GM19452 (cell line): ENCODE measurements around the gene CAPRIN2.
A peak's percentile ranks its signal among the peaks of the same experiment; 100 is the strongest.

Source experiments
- ATAC-seq: cut with Tn5 transposase; IDR thresholded peaks from one replicate; pipeline ENCODE4 v1.9.1; 2021; ENCODE audit not compliant: unreplicated experiment

Gene CAPRIN2, protein sequence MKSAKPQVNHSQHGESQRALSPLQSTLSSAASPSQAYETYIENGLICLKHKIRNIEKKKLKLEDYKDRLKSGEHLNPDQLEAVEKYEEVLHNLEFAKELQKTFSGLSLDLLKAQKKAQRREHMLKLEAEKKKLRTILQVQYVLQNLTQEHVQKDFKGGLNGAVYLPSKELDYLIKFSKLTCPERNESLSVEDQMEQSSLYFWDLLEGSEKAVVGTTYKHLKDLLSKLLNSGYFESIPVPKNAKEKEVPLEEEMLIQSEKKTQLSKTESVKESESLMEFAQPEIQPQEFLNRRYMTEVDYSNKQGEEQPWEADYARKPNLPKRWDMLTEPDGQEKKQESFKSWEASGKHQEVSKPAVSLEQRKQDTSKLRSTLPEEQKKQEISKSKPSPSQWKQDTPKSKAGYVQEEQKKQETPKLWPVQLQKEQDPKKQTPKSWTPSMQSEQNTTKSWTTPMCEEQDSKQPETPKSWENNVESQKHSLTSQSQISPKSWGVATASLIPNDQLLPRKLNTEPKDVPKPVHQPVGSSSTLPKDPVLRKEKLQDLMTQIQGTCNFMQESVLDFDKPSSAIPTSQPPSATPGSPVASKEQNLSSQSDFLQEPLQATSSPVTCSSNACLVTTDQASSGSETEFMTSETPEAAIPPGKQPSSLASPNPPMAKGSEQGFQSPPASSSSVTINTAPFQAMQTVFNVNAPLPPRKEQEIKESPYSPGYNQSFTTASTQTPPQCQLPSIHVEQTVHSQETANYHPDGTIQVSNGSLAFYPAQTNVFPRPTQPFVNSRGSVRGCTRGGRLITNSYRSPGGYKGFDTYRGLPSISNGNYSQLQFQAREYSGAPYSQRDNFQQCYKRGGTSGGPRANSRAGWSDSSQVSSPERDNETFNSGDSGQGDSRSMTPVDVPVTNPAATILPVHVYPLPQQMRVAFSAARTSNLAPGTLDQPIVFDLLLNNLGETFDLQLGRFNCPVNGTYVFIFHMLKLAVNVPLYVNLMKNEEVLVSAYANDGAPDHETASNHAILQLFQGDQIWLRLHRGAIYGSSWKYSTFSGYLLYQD

GRCh38 chr12:30754750-30755394, at the start of gene CAPRIN2:
Gene CAPRIN2, minus strand, starts transcription at chr12:30754951. Its CDS starts 1,431 bp downstream, at chr12:30753520.
- peak; percentile 91 for ATAC-seq

GRCh38 chr12:30797689-30798088, 42.9 kb upstream of the CAPRIN2 start:
- no peak for ATAC-seq

DNA sequence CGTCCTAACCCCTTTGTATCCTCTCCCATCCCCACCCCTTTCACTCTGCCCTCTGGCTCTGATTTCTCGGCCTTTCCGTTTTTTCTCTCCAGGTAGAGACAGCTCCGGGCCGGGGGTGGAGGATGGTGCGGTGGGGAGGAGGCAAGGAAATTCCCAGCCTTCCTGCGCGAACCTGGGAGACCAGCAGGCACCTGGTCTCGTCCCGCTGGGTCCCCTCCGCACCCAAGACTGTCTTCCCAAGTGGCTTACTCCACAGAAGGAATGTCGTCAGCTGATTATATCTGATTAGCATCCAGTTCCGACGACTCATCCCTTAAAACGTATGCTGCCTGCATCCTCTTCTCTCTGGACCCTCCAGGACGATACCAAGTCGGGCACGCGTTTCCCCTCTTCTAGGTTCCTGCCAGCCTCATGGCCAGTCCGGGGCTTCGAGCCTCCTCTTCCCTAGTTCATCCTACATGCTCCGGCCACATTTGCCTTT, 42.2 kb upstream of the CAPRIN2 start:
- no peak for ATAC-seq

GRCh38 chr12:30796313-30796780, 41.6 kb upstream of the CAPRIN2 start:
- peak; percentile 26 for ATAC-seq

DNA sequence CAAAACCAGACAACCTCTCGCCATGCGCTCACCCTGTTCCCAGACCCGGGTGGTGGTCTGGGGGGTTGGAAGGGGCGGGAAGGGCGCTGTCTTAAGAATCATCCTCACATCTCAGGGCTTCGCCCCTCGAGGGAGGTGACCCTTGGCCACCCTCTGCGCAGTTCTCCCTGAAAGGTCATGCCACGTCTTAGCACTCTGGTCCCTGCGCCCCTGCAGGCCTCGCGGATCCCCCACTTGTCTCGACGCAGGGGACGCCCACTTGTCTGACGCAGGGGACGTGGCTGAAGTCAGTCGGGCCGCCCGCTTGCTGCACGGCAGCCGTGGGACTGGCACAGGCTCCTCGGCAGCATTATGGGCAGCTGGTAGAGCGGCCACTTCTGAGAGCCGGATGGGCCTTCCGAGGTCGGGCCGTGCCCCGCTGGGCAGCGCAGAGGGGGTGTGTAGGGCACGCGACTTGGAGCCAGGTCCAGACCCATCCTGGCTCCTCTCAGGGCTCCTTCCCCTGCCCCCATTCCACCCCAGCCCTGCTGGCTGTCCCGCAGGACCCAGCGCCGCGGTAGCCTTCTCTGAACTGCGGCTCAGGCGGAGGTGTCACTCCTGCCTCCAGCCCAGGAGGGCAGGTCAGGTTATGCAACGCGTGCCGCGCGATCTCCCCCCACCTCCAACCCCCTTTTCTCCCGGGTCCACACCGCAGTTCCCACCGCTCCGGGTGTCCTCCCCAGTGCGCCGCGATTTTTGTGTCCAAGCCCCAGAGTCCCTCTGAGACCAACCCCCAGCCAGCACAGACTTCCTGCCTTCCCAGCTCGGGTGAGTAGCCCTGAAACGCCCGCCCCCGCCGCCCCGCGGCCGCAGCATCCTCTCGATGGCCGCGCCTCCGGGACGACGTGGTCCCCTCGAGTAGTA, 40.9 kb upstream of the CAPRIN2 start:
- peak; percentile 95 for ATAC-seq

- ATAC-seq = no peak
These were observed 40.0 kb upstream of the CAPRIN2 start for GRCh38 chr12:30794591-30795409.

DNA sequence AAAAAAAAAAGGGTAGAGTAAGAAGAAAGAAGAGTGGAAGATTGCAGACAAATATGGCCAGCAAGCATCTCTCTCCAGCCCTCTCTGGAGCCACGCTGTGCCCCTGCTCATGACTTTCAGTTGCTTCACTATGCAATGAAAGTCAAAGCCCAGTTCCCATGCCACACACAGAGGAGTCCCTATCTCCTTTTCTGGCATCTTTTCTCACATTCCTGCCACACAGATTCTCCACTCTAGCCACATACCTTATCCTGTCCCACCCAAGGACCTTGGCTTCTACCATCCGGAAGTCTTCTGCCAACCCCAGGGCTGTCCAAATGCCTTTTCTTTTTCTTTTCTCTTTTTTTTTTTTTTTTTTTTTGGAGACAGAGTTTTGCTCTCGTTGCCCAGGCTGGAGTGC, 39.3 kb upstream of the CAPRIN2 start:
- ATAC-seq = no peak

- no peak for ATAC-seq
These were observed 38.1 kb upstream of the CAPRIN2 start for GRCh38 chr12:30792648-30793499.

DNA sequence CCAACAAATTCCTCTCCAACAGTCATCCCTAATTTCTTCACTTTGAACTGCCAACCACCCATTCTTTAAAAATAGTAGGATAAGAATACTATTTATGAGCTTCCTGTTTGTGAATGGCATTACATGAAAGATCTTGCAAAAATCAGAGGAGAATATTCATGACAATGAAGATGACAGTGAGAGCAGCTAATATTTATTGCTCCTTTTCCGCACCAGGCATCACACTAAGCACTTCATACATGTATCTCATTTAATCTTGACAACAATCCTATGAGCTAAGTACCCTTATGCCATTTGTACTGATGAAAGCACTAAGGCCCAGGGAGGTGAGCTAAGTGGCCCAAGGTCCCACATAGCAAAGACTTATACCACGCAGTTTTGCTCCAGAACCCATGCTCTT, 37.3 kb upstream of the CAPRIN2 start:
- no peak for ATAC-seq

- no peak for ATAC-seq
These were observed 34.0 kb upstream of the CAPRIN2 start for GRCh38 chr12:30788754-30789153.

DNA sequence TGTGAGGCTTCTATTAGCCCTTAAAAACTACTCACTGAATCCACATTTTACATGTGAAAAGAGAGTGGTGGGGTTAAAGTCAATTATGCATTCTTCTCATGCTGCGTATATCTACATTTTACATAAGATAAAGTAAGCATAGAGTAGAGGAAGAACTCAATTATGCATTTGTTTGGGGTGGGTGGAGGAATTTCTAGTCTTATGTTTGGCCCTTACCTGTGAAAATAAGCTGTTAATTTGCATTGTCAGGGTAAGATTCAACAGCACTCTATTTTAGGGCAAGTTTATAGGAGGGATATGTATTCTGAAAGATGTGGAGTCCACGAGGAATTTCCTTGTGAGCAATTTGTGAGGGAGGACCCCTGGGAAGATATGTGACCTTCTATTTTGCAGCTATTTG, 30.9 kb upstream of the CAPRIN2 start:
- ATAC-seq = no peak

- ATAC-seq = no peak
These were observed 29.8 kb upstream of the CAPRIN2 start for GRCh38 chr12:30784508-30784907.

GRCh38 chr12:30783946-30784345, 29.2 kb upstream of the CAPRIN2 start:
- no peak for ATAC-seq

DNA sequence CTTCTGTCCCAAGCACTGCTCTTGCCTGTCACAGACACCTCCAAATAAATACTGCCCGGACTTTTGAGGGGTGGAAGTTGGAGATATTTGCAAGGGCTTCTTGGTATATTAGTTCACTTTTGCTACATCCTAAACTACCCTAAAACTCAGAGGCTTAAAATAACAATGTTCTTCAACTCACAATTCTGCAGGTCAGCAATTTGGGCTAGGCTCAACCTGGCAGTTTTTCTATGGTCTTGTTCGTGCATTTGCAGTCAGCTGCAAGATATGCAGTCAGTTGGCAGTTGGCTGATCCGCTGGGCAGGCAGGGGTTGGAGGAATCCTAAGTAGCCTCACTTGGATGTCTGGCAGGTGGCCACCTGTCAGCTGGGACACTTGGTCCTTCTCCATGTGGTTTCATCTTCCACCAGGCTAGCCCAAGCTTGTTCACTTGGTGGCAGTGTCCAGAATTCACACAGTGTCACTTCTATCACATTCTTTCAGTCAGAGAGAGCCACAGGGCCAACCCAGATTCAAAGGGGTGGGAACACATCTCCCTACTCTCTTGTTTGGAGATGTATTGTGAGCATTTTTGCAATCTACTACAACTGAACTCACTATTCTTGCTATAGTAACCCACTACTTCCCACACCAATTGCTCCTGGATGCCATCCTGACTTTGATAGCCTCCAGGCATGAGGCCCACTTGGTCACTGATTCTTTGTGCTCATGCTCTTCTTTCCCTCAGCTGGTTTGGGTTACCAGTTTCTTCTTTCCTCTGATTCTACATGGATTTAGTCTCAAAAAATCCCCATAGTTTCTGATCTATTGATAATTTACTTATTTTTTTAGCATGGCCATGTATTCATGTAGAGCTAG, 27.8 kb upstream of the CAPRIN2 start:
- ATAC-seq = no peak

DNA sequence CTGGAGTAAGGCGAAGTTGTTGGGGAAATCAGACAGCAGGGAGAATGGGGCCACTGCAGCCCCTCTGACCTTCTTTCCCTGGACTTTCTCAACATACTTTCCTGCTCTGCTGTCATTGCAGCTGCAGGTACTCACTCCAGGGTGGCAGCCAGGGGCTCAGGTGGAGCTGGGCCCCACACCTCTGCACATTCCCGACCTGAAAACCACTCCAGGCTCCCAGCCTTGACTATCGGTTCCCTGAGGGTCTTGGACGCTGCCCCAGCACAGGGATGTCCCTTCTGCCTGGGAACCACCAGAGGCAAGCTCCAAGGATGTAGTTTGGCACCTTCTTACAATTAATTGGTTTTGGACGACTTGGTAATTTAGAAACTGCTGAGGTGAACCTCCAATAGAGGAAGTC, 24.8 kb upstream of the CAPRIN2 start:
- no peak for ATAC-seq

DNA sequence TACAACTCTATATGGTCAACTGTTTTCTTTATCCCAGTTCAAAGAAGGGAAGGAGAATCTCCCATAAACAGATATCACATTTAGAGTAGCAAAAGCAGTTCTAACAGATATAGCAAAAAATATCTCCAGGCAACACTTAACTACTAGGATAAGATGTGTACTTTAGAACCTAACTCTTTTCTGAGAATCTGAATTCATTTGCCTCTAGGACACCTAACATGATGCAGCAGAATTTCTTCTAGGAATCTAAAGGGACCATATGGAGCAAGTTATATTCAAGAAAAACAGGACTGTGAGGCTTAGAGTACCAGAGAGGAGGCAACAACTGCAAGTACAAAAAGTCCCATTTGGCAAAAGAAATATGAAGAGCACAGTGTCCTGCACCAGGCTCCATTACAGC, 24.4 kb upstream of the CAPRIN2 start:
- no peak for ATAC-seq

GRCh38 chr12:30774599-30774998, 19.8 kb upstream of the CAPRIN2 start:
- ATAC-seq = no peak
